PC-9 (cell line): ENCODE results near the gene GPRIN2. TPM values are rescaled to one million over a fixed set of nuclear protein-coding genes. Genes with fewer than 3 reads are reported as not detected.

ENCODE experiments used
- BruUV-seq: library from RNA; stranded (reverse); fragments of 400-500 nt; replicated peaks from 2 replicates; lab custom pipeline; 2021; lab: Mats Ljungman, UMichigan
- CTCF ChIA-PET: fragments of 300-600 bp; sonication (Branson Sonifier 250); formaldehyde crosslinking; loops from one replicate; lab custom pipeline; 2022; ENCODE audit warnings: antibody characterized with exemption; lab: Charles Lee
- POLR2A ChIA-PET: fragments of 300-600 bp; sonication (Branson Sonifier 250); formaldehyde crosslinking; loops from one replicate; lab custom pipeline; 2022; ENCODE audit warnings: antibody characterized with exemption; ENCODE audit not compliant: unreplicated experiment; lab: Charles Lee
- DNase-seq, 2 experiments: peaks; one replicate each; pipeline versions ENCODE4 v3.0.0 to v3.0.0-alpha.2; 2015 to 2022; ENCODE audit warnings: mixed read lengths in 1 of 2
- H2AFZ ChIP-seq: fragments of 200-600 bp; sonication (generic); 2 replicates; pipeline ENCODE4 v1.8.1; 2017; ENCODE audit warnings: antibody characterized with exemption
- H3F3A ChIP-seq: fragments of 200-600 bp; sonication (generic); 2 replicates; pipeline ENCODE4 v1.8.1; 2017; ENCODE audit warnings: antibody characterized with exemption, mild to moderate bottlenecking, low read depth; ENCODE audit not compliant: insufficient read depth
- H3K27ac ChIP-seq: fragments of 200-600 bp; sonication (generic); 2 replicates; pipeline ENCODE4 v1.6.1; 2016; ENCODE audit warnings: mixed run types
- H3K27me3 ChIP-seq: fragments of 200-600 bp; sonication (generic); 2 replicates; pipeline ENCODE4 v1.6.1; 2016; ENCODE audit warnings: low read depth, mixed run types; ENCODE audit not compliant: insufficient read depth
- H3K36me3 ChIP-seq: fragments of 200-600 bp; sonication (generic); 2 replicates; pipeline ENCODE4 v1.6.1; 2016; ENCODE audit warnings: low read depth, mixed run types
- H3K4me1 ChIP-seq: fragments of 200-600 bp; sonication (generic); replicated peaks from 2 replicates; pipeline ENCODE4 v1.6.1; 2016; ENCODE audit warnings: mixed run types; ENCODE audit not compliant: insufficient read depth
- H3K4me2 ChIP-seq: fragments of 200-600 bp; sonication (generic); 2 replicates; pipeline ENCODE4 v1.6.1; 2017; ENCODE audit warnings: mixed run types
- H3K4me3 ChIP-seq: fragments of 200-600 bp; sonication (generic); 2 replicates; pipeline ENCODE4 v1.6.1; 2016; ENCODE audit warnings: mixed run types
- H3K79me2 ChIP-seq: fragments of 200-600 bp; sonication (generic); 2 replicates; pipeline ENCODE4 v1.6.1; 2017; ENCODE audit warnings: low read depth, mixed run types
- H3K9me2 ChIP-seq: fragments of 200-600 bp; sonication (generic); 2 replicates; pipeline ENCODE4 v1.8.1; 2017; ENCODE audit warnings: mild to moderate bottlenecking; ENCODE audit not compliant: insufficient read depth
- H3K9me3 ChIP-seq: fragments of 200-600 bp; sonication (generic); 2 replicates; pipeline ENCODE4 v1.8.1; 2016; ENCODE audit warnings: low read depth; ENCODE audit not compliant: insufficient read depth
- H4K20me1 ChIP-seq: fragments of 200-600 bp; sonication (generic); 2 replicates; pipeline ENCODE4 v1.8.1; 2017; ENCODE audit not compliant: insufficient read depth
- CTCF ChIP-seq: fragments of 200-600 bp; sonication (generic); conservative IDR thresholded peaks from 2 replicates; pipeline ENCODE4 v1.6.1; 2017; ENCODE audit warnings: mixed run types, antibody characterized with exemption, mild to moderate bottlenecking, moderate library complexity
- EZH2 ChIP-seq: fragments of 200-600 bp; sonication (generic); IDR thresholded peaks from 2 replicates; pipeline ENCODE4 v1.8.0; 2017; ENCODE audit warnings: antibody characterized with exemption, low read depth
- intact Hi-C: fragments of 100-400 bp; cut with micrococcal nuclease; formaldehyde crosslinking; loops from one replicate; pipeline ENCODE4 v1.10.0; 2022; ENCODE audit not compliant: unreplicated experiment
- total RNA-seq: library from RNA; stranded (reverse); gene quantifications from 2 replicates; pipeline ENCODE4 v1.2.3, GENCODE V29; 2021

The GPRIN2 gene
- total RNA-seq, 1 experiment from 2014 or later: 33.1 TPM

DNA sequence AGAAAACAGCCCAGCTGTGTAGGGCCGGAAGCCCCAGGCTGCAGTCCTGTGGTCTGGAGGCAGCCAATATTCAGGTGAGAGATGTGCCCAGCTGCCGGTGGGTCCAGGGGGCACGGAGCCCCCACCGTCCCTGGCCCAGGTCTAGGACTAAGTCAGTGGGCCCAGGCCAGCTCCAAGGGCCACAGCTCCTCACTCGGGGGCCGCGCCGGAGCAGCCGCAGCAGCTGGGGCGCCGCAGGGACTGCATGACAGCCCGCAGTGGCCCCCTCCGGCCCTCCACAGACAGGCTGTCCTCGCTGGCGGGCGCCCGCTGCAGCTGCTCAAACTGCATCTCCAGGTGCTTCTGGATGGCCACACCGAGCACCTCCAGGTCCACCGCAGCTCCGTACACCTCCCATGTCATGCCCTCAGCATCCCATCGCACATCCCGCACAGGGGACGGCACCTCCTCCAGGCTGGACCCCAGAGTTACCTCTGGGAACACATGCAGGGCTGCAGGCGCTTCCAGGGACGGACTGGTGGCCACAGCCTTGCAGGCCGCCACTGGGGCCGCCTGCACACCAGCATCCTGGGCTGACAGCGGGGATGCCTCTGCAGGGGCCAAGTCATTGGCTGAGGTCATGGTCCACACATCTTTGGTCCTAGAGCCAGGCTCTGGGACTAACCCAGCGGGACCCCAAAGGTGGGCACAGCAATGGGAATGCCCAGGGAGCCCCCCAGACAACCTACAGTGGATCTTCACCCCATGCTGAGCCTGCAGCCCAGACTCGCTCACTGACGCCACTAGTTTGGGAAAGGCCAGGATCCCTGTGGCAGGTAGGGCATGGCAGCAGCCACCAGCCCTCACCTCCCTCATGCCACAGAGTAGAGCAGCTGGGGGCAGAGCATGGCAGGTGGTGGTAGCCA is 7.0 kb downstream of the GPRIN2 start:
- no peak overlapping the region for H3K4me3 ChIP-seq
- no peaks in the 10 kb centered on the region for H3K9me2 ChIP-seq
- H3K4me2 ChIP-seq: no peak overlapping the region
- H3K27ac ChIP-seq: no peak overlapping the region
- H3F3A ChIP-seq: peaks cover 9% of the 10 kb centered on the region; the same call in 1 of the 2 replicates
- ChIA-PET POLR2A (interaction anchor here (0.5 kb wide), 1 partner anchor 526 kb away, joined by 5 read pairs; no protein-coding TSS in a partner anchor), CTCF (no interaction called here)
- H3K79me2 ChIP-seq: no peaks in the 10 kb centered on the region
- no peaks in the 10 kb centered on the region for H3K9me3 ChIP-seq
- intact Hi-C loops: no loop called here
- no peak overlapping the region for H2AFZ ChIP-seq
- DNase-seq: no peak
- H3K4me1 ChIP-seq: peaks cover 14% of the 10 kb centered on the region
- no peaks in the 10 kb centered on the region for H3K27me3 ChIP-seq
- H3K36me3 ChIP-seq: no peaks in the 10 kb centered on the region
- BruUV-seq: no TSS peak
- no peaks in the 10 kb centered on the region for H4K20me1 ChIP-seq
- no peak for TF ChIP-seq EZH2
- no peak for TF ChIP-seq CTCF

- peaks cover 17% of the 10 kb centered on the region; the same call in 1 of the 2 replicates for H3F3A ChIP-seq
- TF ChIP-seq CTCF: no peak
- no peak for TF ChIP-seq EZH2
- no peaks in the 10 kb centered on the region for H3K27me3 ChIP-seq
- H3K79me2 ChIP-seq: no peaks in the 10 kb centered on the region
- intact Hi-C loops: no loop called here
- no peaks in the 10 kb centered on the region for H3K9me2 ChIP-seq
- POLR2A ChIA-PET: interaction anchor here (0.5 to 0.7 kb wide), 2 partner anchors 525 to 615 kb away, joined by 3 to 5 read pairs; no protein-coding TSS in a partner anchor
- no peak overlapping the region for H3K4me3 ChIP-seq
- H3K4me1 ChIP-seq: peaks cover 22% of the 10 kb centered on the region
- no peaks in the 10 kb centered on the region for H4K20me1 ChIP-seq
- CTCF ChIA-PET: interaction anchor here (0.6 kb wide), 1 partner anchor 12 kb away, joined by 5 read pairs; no protein-coding TSS in a partner anchor
- no peak overlapping the region for H2AFZ ChIP-seq
- H3K9me3 ChIP-seq: no peaks in the 10 kb centered on the region
- DNase-seq: no peak
- H3K4me2 ChIP-seq: no peak overlapping the region
- H3K36me3 ChIP-seq: no peaks in the 10 kb centered on the region
- BruUV-seq: no TSS peak
- H3K27ac ChIP-seq: no peak overlapping the region
Observed at GRCh38 chr10:46548498-46549090, 7.9 kb downstream of the GPRIN2 start.
